NB4 (cell line): ENCODE measurements around the gene DNAH17.

Source experiments
- CTCF ChIP-seq: IDR thresholded peaks from one replicate; pipeline ENCODE4 v1.5.1; 2012; ENCODE audit warnings: low read depth, low read length
- POLR2A ChIP-seq: IDR thresholded peaks from 2 replicates; pipeline ENCODE4 v1.6.1; 2011; ENCODE audit warnings: mild to moderate bottlenecking; ENCODE audit not compliant: insufficient read length; ENCODE audit errors: extremely low read depth

DNA sequence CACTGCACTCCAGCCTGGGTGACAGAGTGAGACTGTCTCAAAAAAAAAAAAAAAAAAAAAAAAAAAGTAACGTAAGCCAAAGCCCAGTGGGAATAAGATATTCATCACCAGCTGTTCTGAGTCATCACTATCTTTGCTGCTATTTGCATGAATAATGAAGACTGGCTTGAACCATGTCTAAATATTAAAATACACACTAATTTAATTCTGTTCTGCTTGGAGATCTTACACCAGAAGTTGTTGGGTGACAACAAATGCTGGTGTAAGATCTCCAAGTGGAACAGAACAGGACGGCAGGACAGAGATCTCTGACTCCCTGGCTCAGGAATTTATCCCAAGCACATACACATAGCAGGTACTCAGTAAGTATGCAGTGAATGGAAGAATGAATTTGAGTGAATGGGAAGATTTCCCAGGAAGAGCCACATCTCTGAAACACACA, 19.6 kb downstream of the DNAH17 start:
- no peak for TF ChIP-seq CTCF
- TF ChIP-seq POLR2A, result no peak
